Upper lobe of left lung (tissue), 4 donors: ENCODE measurements around the gene MAMSTR.

Source experiments
- EP300 ChIP-seq, 4 donors: sonication (generic); formaldehyde crosslinking; IDR thresholded peaks; one replicate each; pipeline ENCODE4 v1.5.1; 2017; ENCODE audit warnings: antibody characterized with exemption in 4 of 4, control low read depth in 2 of 4
- POLR2A ChIP-seq, 4 donors: fragments of 450-650 bp; IDR thresholded peaks; one replicate each; pipeline ENCODE4 v1.5.1; 2016 to 2017; ENCODE audit warnings: antibody characterized with exemption in 4 of 4, mild to moderate bottlenecking in 2 of 4
- TF ChIP-seq, protein P1 (sequence below), 6 experiments: fragments of 450-650 bp in 4 of 6; fragments of 200-600 bp in 2 of 6; sonication (generic) in 2 of 6; IDR thresholded peaks; one replicate each; pipeline ENCODE4 v1.5.1; 2016 to 2019; ENCODE audit warnings: antibody characterized with exemption in 6 of 6

- TF ChIP-seq POLR2A (IDR thresholded peaks at IDR 0.05): no peak
- TF ChIP-seq, protein P1, sequence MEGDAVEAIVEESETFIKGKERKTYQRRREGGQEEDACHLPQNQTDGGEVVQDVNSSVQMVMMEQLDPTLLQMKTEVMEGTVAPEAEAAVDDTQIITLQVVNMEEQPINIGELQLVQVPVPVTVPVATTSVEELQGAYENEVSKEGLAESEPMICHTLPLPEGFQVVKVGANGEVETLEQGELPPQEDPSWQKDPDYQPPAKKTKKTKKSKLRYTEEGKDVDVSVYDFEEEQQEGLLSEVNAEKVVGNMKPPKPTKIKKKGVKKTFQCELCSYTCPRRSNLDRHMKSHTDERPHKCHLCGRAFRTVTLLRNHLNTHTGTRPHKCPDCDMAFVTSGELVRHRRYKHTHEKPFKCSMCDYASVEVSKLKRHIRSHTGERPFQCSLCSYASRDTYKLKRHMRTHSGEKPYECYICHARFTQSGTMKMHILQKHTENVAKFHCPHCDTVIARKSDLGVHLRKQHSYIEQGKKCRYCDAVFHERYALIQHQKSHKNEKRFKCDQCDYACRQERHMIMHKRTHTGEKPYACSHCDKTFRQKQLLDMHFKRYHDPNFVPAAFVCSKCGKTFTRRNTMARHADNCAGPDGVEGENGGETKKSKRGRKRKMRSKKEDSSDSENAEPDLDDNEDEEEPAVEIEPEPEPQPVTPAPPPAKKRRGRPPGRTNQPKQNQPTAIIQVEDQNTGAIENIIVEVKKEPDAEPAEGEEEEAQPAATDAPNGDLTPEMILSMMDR (IDR thresholded peaks at IDR 0.05): no peak
- no peak for TF ChIP-seq EP300 (IDR thresholded peaks at IDR 0.05)
Observed at GRCh38 chr19:48755787-48756186, 36.3 kb upstream of the MAMSTR start.
